Activated naive CD4-positive, alpha-beta T cell treated with anti-CD3 and anti-CD28 coated beads, Interleukin-2, amount 50 U/mL, for 24 hours (primary cell): ENCODE measurements around the gene DNM1.

Experiments
- H3K27ac Mint-ChIP-seq: one replicate; pipeline ENCODE4 v1.8.0; 2021; ENCODE audit warnings: mild to moderate bottlenecking, mixed read lengths
- H3K27me3 Mint-ChIP-seq: one replicate; pipeline ENCODE4 v1.8.0; 2021; ENCODE audit warnings: mixed read lengths
- H3K36me3 Mint-ChIP-seq: one replicate; pipeline ENCODE4 v1.8.0; 2021; ENCODE audit warnings: mixed read lengths
- H3K4me1 Mint-ChIP-seq: one replicate; pipeline ENCODE4 v1.8.0; 2021; ENCODE audit warnings: mixed read lengths
- H3K4me3 Mint-ChIP-seq: one replicate; pipeline ENCODE4 v1.8.0; 2021; ENCODE audit warnings: mild to moderate bottlenecking, mixed read lengths
- H3K9me3 Mint-ChIP-seq: one replicate; pipeline ENCODE4 v1.8.0; 2021; ENCODE audit warnings: mixed read lengths

The DNM1 gene

GRCh38 chr9:128208946-128209669 is 5.9 kb downstream of the DNM1 start:
- H3K27ac Mint-ChIP-seq = no peak overlapping the region
- peaks cover 3% of the 10 kb centered on the region for H3K27me3 Mint-ChIP-seq
- H3K4me3 Mint-ChIP-seq = no peak overlapping the region
- no peaks in the 10 kb centered on the region for H3K36me3 Mint-ChIP-seq
- H3K4me1 Mint-ChIP-seq = peaks cover 4% of the 10 kb centered on the region
- no peaks in the 10 kb centered on the region for H3K9me3 Mint-ChIP-seq

- no peaks in the 10 kb centered on the region for H3K9me3 Mint-ChIP-seq
- no peak overlapping the region for H3K27ac Mint-ChIP-seq
Measured at GRCh38 chr9:128211186-128211980, 8.2 kb downstream of the DNM1 start.

GRCh38 chr9:128211981-128212281 is 8.8 kb downstream of the DNM1 start:
- Mint-ChIP-seq H3K36me3 (no peaks in the 10 kb centered on the region), H3K27me3 (no peaks in the 10 kb centered on the region), H3K4me3 (no peak overlapping the region), H3K27ac (no peak overlapping the region), H3K4me1 (no peaks in the 10 kb centered on the region), H3K9me3 (no peaks in the 10 kb centered on the region)

More at GRCh38 chr9:128211186-128211980, 8.2 kb downstream of the DNM1 start:
- Mint-ChIP-seq H3K27me3 (no peaks in the 10 kb centered on the region), H3K36me3 (no peaks in the 10 kb centered on the region), H3K4me3 (no peak overlapping the region), H3K4me1 (no peaks in the 10 kb centered on the region)

- Mint-ChIP-seq H3K4me1 (peaks cover 12% of the 10 kb centered on the region), H3K4me3 (no peak overlapping the region)
Measured at GRCh38 chr9:128213746-128214497, 10.7 kb downstream of the DNM1 start.

GRCh38 chr9:128214571-128215490 is 11.7 kb downstream of the DNM1 start:
- H3K4me1 Mint-ChIP-seq = peaks cover 12% of the 10 kb centered on the region
- no peaks in the 10 kb centered on the region for H3K9me3 Mint-ChIP-seq
- H3K36me3 Mint-ChIP-seq = no peaks in the 10 kb centered on the region
- H3K27ac Mint-ChIP-seq = no peak overlapping the region
- H3K27me3 Mint-ChIP-seq = no peaks in the 10 kb centered on the region
- H3K4me3 Mint-ChIP-seq = no peak overlapping the region

More at GRCh38 chr9:128213746-128214497, 10.7 kb downstream of the DNM1 start:
- Mint-ChIP-seq H3K9me3 (no peaks in the 10 kb centered on the region), H3K36me3 (no peaks in the 10 kb centered on the region), H3K27ac (no peak overlapping the region), H3K27me3 (no peaks in the 10 kb centered on the region)

- Mint-ChIP-seq H3K27me3 (no peaks in the 10 kb centered on the region), H3K36me3 (no peaks in the 10 kb centered on the region), H3K4me3 (no peak overlapping the region), H3K9me3 (no peaks in the 10 kb centered on the region), H3K4me1 (peaks cover 12% of the 10 kb centered on the region), H3K27ac (no peak overlapping the region)
Measured at GRCh38 chr9:128215491-128216409, 12.6 kb downstream of the DNM1 start.

GRCh38 chr9:128216781-128217553 is 13.8 kb downstream of the DNM1 start:
- no peak overlapping the region for H3K4me3 Mint-ChIP-seq
- peaks cover 12% of the 10 kb centered on the region for H3K4me1 Mint-ChIP-seq
- no peaks in the 10 kb centered on the region for H3K27me3 Mint-ChIP-seq
- H3K27ac Mint-ChIP-seq = no peak overlapping the region
- no peaks in the 10 kb centered on the region for H3K36me3 Mint-ChIP-seq
- no peaks in the 10 kb centered on the region for H3K9me3 Mint-ChIP-seq

- no peaks in the 10 kb centered on the region for H3K36me3 Mint-ChIP-seq
Measured at GRCh38 chr9:128218172-128218517, 15.0 kb downstream of the DNM1 start.

GRCh38 chr9:128218518-128219389 is 15.6 kb downstream of the DNM1 start:
- no peaks in the 10 kb centered on the region for H3K27me3 Mint-ChIP-seq
- no peaks in the 10 kb centered on the region for H3K36me3 Mint-ChIP-seq
- H3K9me3 Mint-ChIP-seq = no peaks in the 10 kb centered on the region
- H3K27ac Mint-ChIP-seq = peak overlapping the region; percentile 10
- H3K4me3 Mint-ChIP-seq = peak overlapping the region; percentile 73
- peaks cover 12% of the 10 kb centered on the region for H3K4me1 Mint-ChIP-seq

More at GRCh38 chr9:128218172-128218517, 15.0 kb downstream of the DNM1 start:
- H3K27ac Mint-ChIP-seq = no peak overlapping the region
- H3K4me1 Mint-ChIP-seq = peaks cover 12% of the 10 kb centered on the region
- peak overlapping the region; percentile 73 for H3K4me3 Mint-ChIP-seq
- no peaks in the 10 kb centered on the region for H3K9me3 Mint-ChIP-seq
- no peaks in the 10 kb centered on the region for H3K27me3 Mint-ChIP-seq

GRCh38 chr9:128219831-128220230 is 16.7 kb downstream of the DNM1 start:
- H3K27ac Mint-ChIP-seq = no peak overlapping the region
- H3K27me3 Mint-ChIP-seq = no peaks in the 10 kb centered on the region
- H3K4me3 Mint-ChIP-seq = no peak overlapping the region
- H3K9me3 Mint-ChIP-seq = no peaks in the 10 kb centered on the region
- H3K4me1 Mint-ChIP-seq = peaks cover 12% of the 10 kb centered on the region
- no peaks in the 10 kb centered on the region for H3K36me3 Mint-ChIP-seq

GRCh38 chr9:128222026-128222425 is 18.8 kb downstream of the DNM1 start:
- Mint-ChIP-seq H3K4me1 (peaks cover 12% of the 10 kb centered on the region), H3K4me3 (no peak overlapping the region)

GRCh38 chr9:128222880-128223670 is 19.9 kb downstream of the DNM1 start:
- no peaks in the 10 kb centered on the region for H3K9me3 Mint-ChIP-seq
- peaks cover 8% of the 10 kb centered on the region for H3K4me1 Mint-ChIP-seq
- H3K36me3 Mint-ChIP-seq = no peaks in the 10 kb centered on the region
- no peak overlapping the region for H3K27ac Mint-ChIP-seq
- no peaks in the 10 kb centered on the region for H3K27me3 Mint-ChIP-seq
- H3K4me3 Mint-ChIP-seq = no peak overlapping the region

More at GRCh38 chr9:128222026-128222425, 18.8 kb downstream of the DNM1 start:
- no peaks in the 10 kb centered on the region for H3K9me3 Mint-ChIP-seq
- no peak overlapping the region for H3K27ac Mint-ChIP-seq
- no peaks in the 10 kb centered on the region for H3K27me3 Mint-ChIP-seq
- no peaks in the 10 kb centered on the region for H3K36me3 Mint-ChIP-seq
